MM.1S (cell line): Measurements from ENCODE around the gene TRAF3IP1.

ENCODE experiments used
- DNase-seq: peaks from one replicate; pipeline ENCODE4 v3.0.0-alpha.2; 2015
- H2AFZ ChIP-seq: fragments of 300-600 bp; sonication (generic); 2 replicates; pipeline ENCODE4 v1.6.0; 2016; ENCODE audit warnings: antibody characterized with exemption, low read length
- H3F3A ChIP-seq: fragments of 300-600 bp; sonication (generic); 2 replicates; pipeline ENCODE4 v1.6.1; 2016; ENCODE audit warnings: mild to moderate bottlenecking, antibody characterized with exemption, low read length, moderate library complexity, mixed read lengths; ENCODE audit not compliant: insufficient read depth
- H3K27ac ChIP-seq: fragments of 300-600 bp; sonication (generic); 2 replicates; pipeline ENCODE4 v1.5.1; 2016; ENCODE audit warnings: mild to moderate bottlenecking, low read length
- H3K27me3 ChIP-seq: fragments of 300-600 bp; sonication (generic); replicated peaks from 2 replicates; pipeline ENCODE4 v1.6.0; 2016; ENCODE audit warnings: low read length; ENCODE audit not compliant: insufficient read depth
- H3K36me3 ChIP-seq: fragments of 300-600 bp; sonication (generic); replicated peaks from 2 replicates; pipeline ENCODE4 v1.6.1; 2016; ENCODE audit warnings: mild to moderate bottlenecking, low read length, mixed read lengths; ENCODE audit not compliant: insufficient read depth
- H3K4me1 ChIP-seq: fragments of 300-600 bp; sonication (generic); 2 replicates; pipeline ENCODE4 v1.6.1; 2016; ENCODE audit warnings: low read length, mixed read lengths
- H3K4me2 ChIP-seq: fragments of 300-600 bp; sonication (generic); 2 replicates; pipeline ENCODE4 v1.6.0; 2016; ENCODE audit warnings: low read depth, low read length
- H3K4me3 ChIP-seq: fragments of 300-600 bp; sonication (generic); 2 replicates; pipeline ENCODE4 v1.5.1; 2016; ENCODE audit warnings: low read length, mixed read lengths
- H3K79me2 ChIP-seq: fragments of 300-600 bp; sonication (generic); 2 replicates; pipeline ENCODE4 v1.6.1; 2016; ENCODE audit warnings: mixed run types, low read length, mixed read lengths
- H3K9ac ChIP-seq: fragments of 300-600 bp; sonication (generic); 2 replicates; pipeline ENCODE4 v1.6.1; 2016; ENCODE audit warnings: low read length, mixed read lengths
- H3K9me2 ChIP-seq: fragments of 300-600 bp; sonication (generic); replicated peaks from 2 replicates; pipeline ENCODE4 v1.6.1; 2016; ENCODE audit warnings: mild to moderate bottlenecking, low read length, mixed read lengths; ENCODE audit not compliant: insufficient read depth
- H3K9me3 ChIP-seq: fragments of 300-600 bp; sonication (generic); replicated peaks from 2 replicates; pipeline ENCODE4 v1.6.1; 2016; ENCODE audit warnings: mild to moderate bottlenecking, low read length, mixed read lengths; ENCODE audit not compliant: insufficient read depth
- H4K20me1 ChIP-seq: fragments of 300-600 bp; sonication (generic); 2 replicates; pipeline ENCODE4 v1.6.1; 2016; ENCODE audit warnings: mild to moderate bottlenecking, low read length, moderate library complexity, mixed read lengths; ENCODE audit not compliant: insufficient read depth
- EZH2 ChIP-seq: fragments of 300-600 bp; sonication (generic); optimal IDR thresholded peaks from 2 replicates; pipeline ENCODE3; 2017; ENCODE audit warnings: low read depth, mild to moderate bottlenecking, antibody characterized with exemption, low read length, mixed read lengths
- EZH2phosphoT487 ChIP-seq: fragments of 300-600 bp; sonication (generic); IDR thresholded peaks from 2 replicates; pipeline ENCODE4 v1.6.1; 2018; ENCODE audit warnings: antibody characterized with exemption, low read length
- TF ChIP-seq, protein P1 (sequence below): fragments of 300-600 bp; sonication (generic); IDR thresholded peaks from 2 replicates; pipeline ENCODE4 v1.5.1; 2016; ENCODE audit warnings: antibody characterized with exemption, low read length, mixed read lengths

TRAF3IP1 gene

DNA sequence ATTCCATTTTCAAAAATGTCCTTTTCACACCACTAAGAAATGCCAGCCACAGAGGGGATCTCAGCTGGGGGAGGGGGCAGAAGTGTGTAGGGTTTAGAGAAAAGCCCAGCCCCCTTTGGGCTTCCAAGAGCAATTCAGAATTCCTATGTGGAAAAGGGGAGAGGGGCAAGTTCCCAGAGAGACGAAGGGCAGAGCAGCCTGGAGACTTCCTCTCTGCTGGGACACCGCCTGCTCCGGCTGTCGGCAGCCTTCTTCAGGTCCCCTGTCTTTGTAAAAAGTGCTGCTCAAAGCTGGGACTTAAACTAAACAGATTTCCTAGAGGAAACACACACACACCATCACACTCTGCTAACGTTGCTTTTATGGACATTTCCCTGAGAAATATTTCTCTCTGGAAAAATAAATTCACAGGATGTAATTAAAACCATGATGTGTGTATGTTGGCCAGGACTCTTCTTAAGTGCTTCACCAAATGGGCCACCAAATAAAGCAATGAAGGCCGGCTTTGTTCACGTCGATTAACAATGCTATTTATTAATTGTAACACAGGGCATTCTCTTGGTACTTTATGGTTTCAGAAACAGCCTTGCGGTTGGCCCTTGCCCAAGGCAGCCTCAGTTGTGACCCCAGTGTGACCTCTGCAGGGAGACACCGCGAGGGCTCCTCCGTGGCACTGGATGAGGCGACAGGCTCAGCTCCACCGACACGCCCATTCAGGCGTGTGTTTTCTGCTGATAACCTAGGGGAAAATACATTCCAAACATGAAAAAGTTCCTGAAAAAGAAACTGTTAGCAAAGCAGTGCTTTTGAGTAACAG, 100.8 kb downstream of the TRAF3IP1 start:
- H3K79me2 ChIP-seq, result no peaks in the 10 kb centered on the region
- H4K20me1 ChIP-seq, result no peaks in the 10 kb centered on the region
- H3K27ac ChIP-seq, result no peak overlapping the region
- no peak overlapping the region for H3K4me3 ChIP-seq
- no peaks in the 10 kb centered on the region for H3K27me3 ChIP-seq
- no peak overlapping the region for H2AFZ ChIP-seq
- H3K9ac ChIP-seq, result no peak overlapping the region
- H3F3A ChIP-seq, result peaks cover 4% of the 10 kb centered on the region; the same call in 1 of the 2 replicates
- H3K36me3 ChIP-seq, result no peaks in the 10 kb centered on the region
- H3K4me2 ChIP-seq, result no peak overlapping the region
- H3K9me2 ChIP-seq, result no peaks in the 10 kb centered on the region
- H3K9me3 ChIP-seq, result no peaks in the 10 kb centered on the region
- H3K4me1 ChIP-seq, result 0 out of 2 replicates have a peak, but pooled peaks cover 3% of the 10 kb centered on the region
- no peak for DNase-seq
- TF ChIP-seq EZH2, result no peak
- no peak for TF ChIP-seq EZH2phosphoT487
- TF ChIP-seq, protein P1, sequence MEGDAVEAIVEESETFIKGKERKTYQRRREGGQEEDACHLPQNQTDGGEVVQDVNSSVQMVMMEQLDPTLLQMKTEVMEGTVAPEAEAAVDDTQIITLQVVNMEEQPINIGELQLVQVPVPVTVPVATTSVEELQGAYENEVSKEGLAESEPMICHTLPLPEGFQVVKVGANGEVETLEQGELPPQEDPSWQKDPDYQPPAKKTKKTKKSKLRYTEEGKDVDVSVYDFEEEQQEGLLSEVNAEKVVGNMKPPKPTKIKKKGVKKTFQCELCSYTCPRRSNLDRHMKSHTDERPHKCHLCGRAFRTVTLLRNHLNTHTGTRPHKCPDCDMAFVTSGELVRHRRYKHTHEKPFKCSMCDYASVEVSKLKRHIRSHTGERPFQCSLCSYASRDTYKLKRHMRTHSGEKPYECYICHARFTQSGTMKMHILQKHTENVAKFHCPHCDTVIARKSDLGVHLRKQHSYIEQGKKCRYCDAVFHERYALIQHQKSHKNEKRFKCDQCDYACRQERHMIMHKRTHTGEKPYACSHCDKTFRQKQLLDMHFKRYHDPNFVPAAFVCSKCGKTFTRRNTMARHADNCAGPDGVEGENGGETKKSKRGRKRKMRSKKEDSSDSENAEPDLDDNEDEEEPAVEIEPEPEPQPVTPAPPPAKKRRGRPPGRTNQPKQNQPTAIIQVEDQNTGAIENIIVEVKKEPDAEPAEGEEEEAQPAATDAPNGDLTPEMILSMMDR, result no peak

GRCh38 chr2:238421695-238422035, 101.3 kb downstream of the TRAF3IP1 start:
- Histone ChIP-seq H3K27me3 (no peaks in the 10 kb centered on the region), H3F3A (peaks cover 4% of the 10 kb centered on the region; the same call in 1 of the 2 replicates), H3K4me3 (no peak overlapping the region), H3K9me3 (no peaks in the 10 kb centered on the region), H3K27ac (no peak overlapping the region), H3K9ac (no peak overlapping the region), H3K79me2 (no peaks in the 10 kb centered on the region), H3K9me2 (no peaks in the 10 kb centered on the region), H2AFZ (no peak overlapping the region), H4K20me1 (no peaks in the 10 kb centered on the region), H3K4me2 (no peak overlapping the region), H3K4me1 (0 out of 2 replicates have a peak, but pooled peaks cover 4% of the 10 kb centered on the region), H3K36me3 (no peaks in the 10 kb centered on the region)
- DNase-seq, result no peak
- TF ChIP-seq, protein P1, result no peak
- TF ChIP-seq EZH2phosphoT487, result no peak
- no peak for TF ChIP-seq EZH2

DNA sequence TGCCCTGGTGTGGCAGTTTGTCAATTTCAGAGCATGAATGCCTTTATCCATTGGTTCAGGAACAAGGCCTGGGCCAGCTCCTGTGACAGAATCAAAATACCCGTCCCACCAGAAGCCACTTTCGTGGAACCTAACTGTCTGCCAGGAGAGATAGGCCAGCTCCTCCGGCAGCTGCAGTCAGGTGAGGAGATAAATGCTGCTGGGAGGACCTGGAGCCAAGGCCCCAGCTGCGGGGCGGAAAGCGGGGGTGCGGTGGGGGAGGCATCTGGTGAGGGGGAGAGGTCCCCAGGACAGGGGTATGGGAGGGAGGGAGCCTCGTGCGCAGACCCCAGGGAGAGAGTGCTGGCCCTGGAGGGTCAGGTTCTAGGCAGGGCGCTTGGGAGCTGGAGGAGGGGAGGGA, 102.0 kb downstream of the TRAF3IP1 start:
- DNase-seq, result no peak

More for the DNA sequence above, 102.0 kb downstream of the TRAF3IP1 start:
- no peak overlapping the region for H2AFZ ChIP-seq
- no peaks in the 10 kb centered on the region for H3K27me3 ChIP-seq
- no peak overlapping the region for H3K27ac ChIP-seq
- no peaks in the 10 kb centered on the region for H3K9me2 ChIP-seq
- no peaks in the 10 kb centered on the region for H3K9me3 ChIP-seq
- H3K4me3 ChIP-seq, result no peak overlapping the region
- H3F3A ChIP-seq, result peaks cover 4% of the 10 kb centered on the region; the same call in 1 of the 2 replicates
- H3K79me2 ChIP-seq, result peaks cover 4% of the 10 kb centered on the region
- H3K4me1 ChIP-seq, result 0 out of 2 replicates have a peak, but pooled peaks cover 4% of the 10 kb centered on the region
- no peaks in the 10 kb centered on the region for H4K20me1 ChIP-seq
- no peak overlapping the region for H3K9ac ChIP-seq
- H3K36me3 ChIP-seq, result no peaks in the 10 kb centered on the region
- no peak overlapping the region for H3K4me2 ChIP-seq
- no peak for TF ChIP-seq EZH2
- TF ChIP-seq, protein P1, result no peak
- TF ChIP-seq EZH2phosphoT487, result no peak
